ENCODE results near the gene AP4M1. TPM values are rescaled to one million over a fixed set of nuclear protein-coding genes. Genes with fewer than 3 reads are reported as not detected.

Gene AP4M1
- total RNA-seq, 2 donors from 2014 or later: 12.2 to 12.4 TPM

GRCh38 chr7:100102950-100103840 is 1.8 kb downstream of the AP4M1 start:
- Histone ChIP-seq H3K9me3 (no peaks in the 10 kb centered on the region), H3K4me1 (peaks cover 0 to 20% of the 10 kb centered on the region in 2 donors), H3K27me3 (no peaks in the 10 kb centered on the region), H3K36me3 (peaks cover 47% of the 10 kb centered on the region), H3K4me3 (no peak overlapping the region), H3K27ac (no peak overlapping the region)
- no peak for TF ChIP-seq CTCF (IDR thresholded peaks at IDR 0.05)
- DNase-seq (ENCODE audit: low spot score): no peak

GRCh38 chr7:100105534-100105933 is 4.1 kb downstream of the AP4M1 start:
- DNase-seq (ENCODE audit: low spot score): no peak
- no peak for TF ChIP-seq CTCF (IDR thresholded peaks at IDR 0.05)
- no peak overlapping the region for H3K4me3 ChIP-seq
- peaks cover 42% of the 10 kb centered on the region for H3K36me3 ChIP-seq
- H3K9me3 ChIP-seq: no peaks in the 10 kb centered on the region
- no peaks in the 10 kb centered on the region for H3K27me3 ChIP-seq
- no peak overlapping the region for H3K27ac ChIP-seq
- peaks cover 0 to 10% of the 10 kb centered on the region in 2 donors for H3K4me1 ChIP-seq

GRCh38 chr7:100106633-100107032 is 5.2 kb downstream of the AP4M1 start:
- no peak for DNase-seq (ENCODE audit: low spot score)
- Histone ChIP-seq H3K27ac (no peak overlapping the region), H3K36me3 (peaks cover 52% of the 10 kb centered on the region), H3K9me3 (no peaks in the 10 kb centered on the region), H3K4me1 (peaks cover 0 to 6% of the 10 kb centered on the region in 2 donors), H3K4me3 (no peak overlapping the region), H3K27me3 (no peaks in the 10 kb centered on the region)
- no peak for TF ChIP-seq CTCF (IDR thresholded peaks at IDR 0.05)

GRCh38 chr7:100107125-100107737 is 5.8 kb downstream of the AP4M1 start:
- H3K9me3 ChIP-seq: no peaks in the 10 kb centered on the region
- H3K4me3 ChIP-seq: no peak overlapping the region
- no peak for DNase-seq (ENCODE audit: low spot score)
- H3K36me3 ChIP-seq: peaks cover 58% of the 10 kb centered on the region
- TF ChIP-seq CTCF (IDR thresholded peaks at IDR 0.05): no peak
- no peaks in the 10 kb centered on the region for H3K27me3 ChIP-seq
- no peak overlapping the region for H3K27ac ChIP-seq
- H3K4me1 ChIP-seq: peaks cover 0 to 5% of the 10 kb centered on the region in 2 donors

GRCh38 chr7:100107890-100108289 is 6.4 kb downstream of the AP4M1 start:
- Histone ChIP-seq H3K4me1 (no peaks in the 10 kb centered on the region), H3K4me3 (no peak overlapping the region), H3K27me3 (no peaks in the 10 kb centered on the region), H3K36me3 (peaks cover 65% of the 10 kb centered on the region), H3K9me3 (no peaks in the 10 kb centered on the region), H3K27ac (no peak overlapping the region)
- no peak for DNase-seq (ENCODE audit: low spot score)
- no peak for TF ChIP-seq CTCF (IDR thresholded peaks at IDR 0.05)
